ENCODE results near the gene MYO3A. TPM values are rescaled to one million over a fixed set of nuclear protein-coding genes. Genes with fewer than 3 reads are reported as not detected.
"Not testable (repeated sequence)": the region's sequence is repeated elsewhere in the genome, so short reads cannot be mapped to it uniquely, and the experiment has no call there.

Gene MYO3A
- total RNA-seq, 4 donors from 2014 or later, result 0.58 to 3.4 TPM; not detected in 2

DNA sequence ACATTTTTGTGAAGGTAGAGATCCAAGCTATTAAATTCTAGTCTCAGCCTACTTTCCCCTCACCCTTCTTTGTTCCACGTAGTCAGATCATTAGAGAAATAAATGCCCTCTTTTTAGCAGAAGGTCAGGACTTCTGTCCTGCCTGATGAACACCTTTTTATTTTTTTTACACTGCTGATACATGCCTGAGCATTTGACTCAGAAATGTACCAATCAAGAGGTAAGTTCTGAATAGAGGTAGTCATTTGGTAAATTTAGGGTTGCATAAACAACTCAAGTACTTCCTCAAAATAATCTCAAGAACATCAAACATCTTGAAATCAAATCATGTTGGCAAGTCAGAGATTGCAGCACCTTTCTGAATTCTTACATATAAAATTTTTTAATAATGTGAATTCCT is 133.7 kb downstream of the MYO3A start:
- no peak for DNase-seq
- intact Hi-C loops (cut with DNase I; ENCODE audit: low total_unique reads), result no loop called here
- Histone ChIP-seq H3K4me1 (no peaks in the 10 kb centered on the region), H3K27ac (no peak overlapping the region), H3K27me3 (no peaks in the 10 kb centered on the region), H3K4me3 (no peak overlapping the region), H3K9me3 (no peaks in the 10 kb centered on the region), H3K36me3 (no peaks in the 10 kb centered on the region)
- TF ChIP-seq POLR2A (IDR thresholded peaks at IDR 0.05), result no peak
- TF ChIP-seq, protein P1, sequence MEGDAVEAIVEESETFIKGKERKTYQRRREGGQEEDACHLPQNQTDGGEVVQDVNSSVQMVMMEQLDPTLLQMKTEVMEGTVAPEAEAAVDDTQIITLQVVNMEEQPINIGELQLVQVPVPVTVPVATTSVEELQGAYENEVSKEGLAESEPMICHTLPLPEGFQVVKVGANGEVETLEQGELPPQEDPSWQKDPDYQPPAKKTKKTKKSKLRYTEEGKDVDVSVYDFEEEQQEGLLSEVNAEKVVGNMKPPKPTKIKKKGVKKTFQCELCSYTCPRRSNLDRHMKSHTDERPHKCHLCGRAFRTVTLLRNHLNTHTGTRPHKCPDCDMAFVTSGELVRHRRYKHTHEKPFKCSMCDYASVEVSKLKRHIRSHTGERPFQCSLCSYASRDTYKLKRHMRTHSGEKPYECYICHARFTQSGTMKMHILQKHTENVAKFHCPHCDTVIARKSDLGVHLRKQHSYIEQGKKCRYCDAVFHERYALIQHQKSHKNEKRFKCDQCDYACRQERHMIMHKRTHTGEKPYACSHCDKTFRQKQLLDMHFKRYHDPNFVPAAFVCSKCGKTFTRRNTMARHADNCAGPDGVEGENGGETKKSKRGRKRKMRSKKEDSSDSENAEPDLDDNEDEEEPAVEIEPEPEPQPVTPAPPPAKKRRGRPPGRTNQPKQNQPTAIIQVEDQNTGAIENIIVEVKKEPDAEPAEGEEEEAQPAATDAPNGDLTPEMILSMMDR (IDR thresholded peaks at IDR 0.05), result no peak

DNA sequence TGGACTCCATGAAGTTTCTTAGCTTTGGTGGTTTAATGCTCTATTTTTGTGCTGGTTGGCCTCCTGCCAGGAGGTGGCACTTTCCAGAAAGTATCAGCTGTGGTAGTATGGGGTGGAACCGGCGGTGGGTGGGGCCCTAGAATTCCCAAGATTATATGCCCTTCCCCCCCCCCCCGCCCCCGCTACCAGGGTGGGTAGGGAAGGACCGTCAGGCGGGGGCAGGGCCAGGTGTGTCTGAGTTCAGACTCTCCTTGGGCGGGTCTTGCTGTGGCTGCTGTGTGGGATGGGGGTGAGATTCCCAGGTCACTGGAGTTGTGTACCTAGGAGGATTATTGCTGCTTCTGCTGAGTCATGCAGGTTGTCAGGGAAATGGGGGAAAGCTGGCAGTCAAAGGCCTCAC is 146.9 kb downstream of the MYO3A start:
- H3K27ac ChIP-seq; H3K9me3 ChIP-seq; H3K4me3 ChIP-seq; DNase-seq; H3K4me1 ChIP-seq; H3K36me3 ChIP-seq; intact Hi-C loops (cut with DNase I; ENCODE audit: low total_unique reads); H3K27me3 ChIP-seq: not testable (repeated sequence)

DNA sequence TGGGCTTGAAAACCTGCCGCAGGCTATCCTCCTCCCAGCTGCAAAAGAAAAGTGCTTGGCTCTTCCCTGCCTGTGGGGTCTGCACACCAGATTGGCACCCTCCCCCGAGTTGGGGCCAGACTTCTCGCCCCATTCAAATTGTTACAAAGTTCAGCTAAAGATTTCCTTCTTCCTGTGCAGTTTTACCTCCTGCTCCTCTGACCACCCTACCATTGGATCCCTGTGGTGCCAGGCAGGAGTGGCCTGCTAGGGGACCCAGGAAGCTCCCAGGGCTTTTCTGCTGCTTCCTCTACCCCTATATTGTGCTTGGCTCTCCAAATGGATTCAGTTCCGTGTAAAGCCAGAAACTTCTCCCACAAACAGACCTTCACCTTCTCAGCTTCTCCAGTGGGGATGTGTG is 147.4 kb downstream of the MYO3A start:
- H3K9me3 ChIP-seq, result no peaks in the 10 kb centered on the region
- H3K27ac ChIP-seq, result no peak overlapping the region
- H3K36me3 ChIP-seq, result no peaks in the 10 kb centered on the region
- no peaks in the 10 kb centered on the region for H3K27me3 ChIP-seq
- no peaks in the 10 kb centered on the region for H3K4me1 ChIP-seq
- no peak for DNase-seq
- intact Hi-C loops (cut with DNase I; ENCODE audit: low total_unique reads), result no loop called here
- TF ChIP-seq POLR2A (IDR thresholded peaks at IDR 0.05), result no peak
- TF ChIP-seq, protein P1 (IDR thresholded peaks at IDR 0.05), result no peak
- H3K4me3 ChIP-seq, result no peak overlapping the region

- DNase-seq, result no peak
- H3K9me3 ChIP-seq, result no peaks in the 10 kb centered on the region
- no peaks in the 10 kb centered on the region for H3K27me3 ChIP-seq
- H3K4me1 ChIP-seq, result no peaks in the 10 kb centered on the region
- no peaks in the 10 kb centered on the region for H3K36me3 ChIP-seq
- H3K4me3 ChIP-seq, result no peak overlapping the region
- TF ChIP-seq, protein P1 (IDR thresholded peaks at IDR 0.05), result no peak
- no peak for TF ChIP-seq POLR2A (IDR thresholded peaks at IDR 0.05)
- intact Hi-C loops (cut with DNase I; ENCODE audit: low total_unique reads), result no loop called here
- H3K27ac ChIP-seq, result no peak overlapping the region
Measured at GRCh38 chr10:26085549-26085948, 151.5 kb downstream of the MYO3A start.

DNA sequence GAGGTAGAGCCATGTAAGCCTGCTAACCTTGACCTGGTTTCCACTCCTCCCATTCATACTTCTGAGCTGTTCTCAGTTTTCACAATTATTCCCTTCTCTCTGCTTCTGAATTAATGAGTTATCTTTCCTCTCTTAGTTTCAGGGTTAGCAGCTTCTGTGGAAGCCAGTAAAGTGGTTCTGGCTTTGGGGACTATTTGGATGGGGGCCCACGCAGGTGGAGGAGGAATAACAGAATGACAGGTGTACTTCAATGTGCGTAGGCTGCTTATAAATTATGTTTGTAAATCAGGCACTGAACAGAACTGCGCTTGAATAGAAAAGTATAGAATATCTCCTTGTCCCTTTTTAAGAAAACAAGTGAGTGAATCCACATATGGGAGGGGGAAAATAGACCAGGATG is 153.6 kb downstream of the MYO3A start:
- no peak for DNase-seq
- H3K4me1 ChIP-seq, result no peaks in the 10 kb centered on the region
- no peak for TF ChIP-seq POLR2A (IDR thresholded peaks at IDR 0.05)
- TF ChIP-seq, protein P1 (IDR thresholded peaks at IDR 0.05), result no peak
- H3K27ac ChIP-seq, result no peak overlapping the region
- H3K9me3 ChIP-seq, result no peaks in the 10 kb centered on the region
- intact Hi-C loops (cut with DNase I; ENCODE audit: low total_unique reads), result no loop called here
- H3K4me3 ChIP-seq, result no peak overlapping the region
- H3K27me3 ChIP-seq, result no peaks in the 10 kb centered on the region
- H3K36me3 ChIP-seq, result no peaks in the 10 kb centered on the region

DNA sequence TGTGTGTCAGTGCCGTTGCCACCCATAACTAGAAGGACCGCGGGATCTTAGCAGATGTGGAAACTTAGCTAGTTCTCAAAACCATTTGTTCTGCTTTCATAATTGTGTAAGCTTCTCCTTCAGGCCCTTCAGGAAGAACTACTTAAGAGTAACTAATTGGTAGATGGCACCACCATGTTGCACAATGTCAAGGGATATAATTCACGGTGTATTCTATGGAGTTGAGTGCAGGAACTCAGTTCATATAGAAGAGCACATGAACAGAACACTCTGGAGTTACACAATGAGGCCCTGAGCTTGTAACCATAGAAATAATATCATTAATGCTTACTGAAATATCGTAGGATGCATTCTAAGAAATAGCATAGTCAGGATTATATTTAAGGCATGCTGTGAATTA is 156.0 kb downstream of the MYO3A start:
- H3K27me3 ChIP-seq, result no peaks in the 10 kb centered on the region
- no peak for DNase-seq
- no peaks in the 10 kb centered on the region for H3K9me3 ChIP-seq
- no peak for TF ChIP-seq POLR2A (IDR thresholded peaks at IDR 0.05)
- TF ChIP-seq, protein P1 (IDR thresholded peaks at IDR 0.05), result no peak
- no peaks in the 10 kb centered on the region for H3K4me1 ChIP-seq
- intact Hi-C loops (cut with DNase I; ENCODE audit: low total_unique reads), result no loop called here
- no peaks in the 10 kb centered on the region for H3K36me3 ChIP-seq
- H3K27ac ChIP-seq, result no peak overlapping the region
- H3K4me3 ChIP-seq, result no peak overlapping the region

Data from uterus (tissue), 4 donors.